DOHH2 (cell line): ENCODE measurements around the gene COG6.

Source experiments
- CTCF ChIP-seq: fragments of 200-600 bp; sonication (generic); IDR thresholded peaks from one replicate; pipeline ENCODE4 v1.5.1; 2014; ENCODE audit warnings: antibody characterized with exemption, mild to moderate bottlenecking, low read depth, low read length; ENCODE audit not compliant: poor library complexity, severe bottlenecking
- EZH2phosphoT487 ChIP-seq: fragments of 200-600 bp; sonication (generic); IDR thresholded peaks from 2 replicates; pipeline ENCODE4 v1.6.1; 2017; ENCODE audit warnings: borderline replicate concordance, mild to moderate bottlenecking, antibody characterized with exemption, low read length, moderate library complexity, mixed read lengths

- TF ChIP-seq CTCF, result no peak
- TF ChIP-seq EZH2phosphoT487, result no peak
Measured at GRCh38 chr13:39777021-39777420, 121.6 kb downstream of the COG6 start.
